HG03558 (cell line): ENCODE measurements around the gene ANKRD44.
A peak's percentile ranks its signal among the peaks of the same experiment; 100 is the strongest.

Experiments used
- ATAC-seq: cut with Tn5 transposase; IDR thresholded peaks from one replicate; pipeline ENCODE4 v1.9.1; 2021; ENCODE audit warnings: moderate number of reproducible peaks; ENCODE audit not compliant: unreplicated experiment; ENCODE audit errors: extremely low read depth

Gene ANKRD44

DNA sequence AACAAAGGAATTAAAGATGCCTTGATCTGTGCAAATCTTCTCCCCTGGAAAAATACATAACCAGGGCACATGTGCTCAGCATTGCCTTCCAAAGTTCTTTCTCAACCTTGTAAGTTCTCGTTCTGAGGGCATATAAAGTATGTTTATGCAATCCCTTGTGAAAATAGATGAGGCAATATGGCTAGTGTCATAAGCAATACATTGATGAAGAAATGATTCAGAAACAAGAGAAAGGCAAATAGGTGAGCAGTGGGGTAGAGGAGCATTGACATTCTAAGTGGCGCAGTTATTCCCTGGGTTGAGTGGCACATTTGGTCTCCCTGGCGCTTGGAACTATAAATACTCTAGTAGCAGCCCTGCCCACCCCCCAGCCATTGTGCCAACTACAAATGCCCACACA is 326.6 kb downstream of the ANKRD44 start:
- ATAC-seq = no peak

DNA sequence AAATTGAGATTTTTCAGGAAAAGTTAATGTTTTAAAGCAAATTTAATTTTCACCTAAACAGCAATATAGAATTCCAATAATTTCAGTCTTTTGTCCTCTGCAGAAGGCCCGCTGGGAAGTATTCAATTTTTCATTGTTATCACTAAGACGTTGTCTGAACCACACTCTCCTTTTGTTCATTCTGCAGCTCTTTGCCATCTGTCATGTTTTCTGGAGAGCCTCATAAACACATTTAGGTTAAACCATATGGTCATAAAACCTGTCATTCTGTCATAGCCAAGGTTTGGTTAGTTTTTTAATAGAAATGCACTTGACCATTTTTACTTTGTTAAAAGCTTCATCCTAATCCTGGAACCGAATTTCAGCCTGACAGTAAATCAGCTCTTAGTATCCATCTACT is 330.1 kb downstream of the ANKRD44 start:
- ATAC-seq = no peak

DNA sequence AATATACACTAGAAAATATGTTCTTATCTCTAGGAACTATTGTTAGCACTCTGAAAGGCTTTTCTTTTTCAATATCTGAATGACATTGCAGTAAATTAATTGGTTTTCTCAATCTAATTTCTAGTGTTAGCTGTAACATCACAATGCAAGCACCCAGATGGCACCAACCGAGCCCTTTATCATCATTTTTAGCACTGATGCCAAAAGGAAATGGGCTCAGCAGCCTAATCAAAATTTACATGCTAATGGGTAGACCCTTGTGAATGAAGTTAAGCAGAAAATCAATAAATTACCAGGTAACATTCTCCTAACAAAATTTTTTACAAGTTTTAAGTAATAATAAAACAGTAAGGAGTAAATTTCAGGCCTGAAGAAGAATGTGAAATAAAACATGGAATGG is 330.6 kb downstream of the ANKRD44 start:
- ATAC-seq = no peak

DNA sequence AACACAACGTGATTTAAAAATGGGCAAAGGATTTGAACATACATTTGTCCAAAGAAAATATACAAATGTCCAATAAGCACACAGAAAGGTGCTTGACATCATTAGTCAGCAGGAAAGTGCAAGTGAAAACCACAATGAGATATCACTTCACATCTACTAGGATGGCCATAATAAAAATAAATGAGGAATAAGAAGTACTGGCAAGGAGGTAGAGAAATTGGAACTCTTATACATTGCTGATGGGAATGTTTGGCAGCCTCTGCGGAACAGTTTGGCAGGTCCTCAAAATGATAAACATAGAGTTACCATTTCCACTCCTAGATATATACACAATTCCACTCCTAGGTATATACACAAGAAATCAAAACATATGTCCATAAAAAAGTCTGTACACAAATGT is 333.1 kb downstream of the ANKRD44 start:
- ATAC-seq = no peak

DNA sequence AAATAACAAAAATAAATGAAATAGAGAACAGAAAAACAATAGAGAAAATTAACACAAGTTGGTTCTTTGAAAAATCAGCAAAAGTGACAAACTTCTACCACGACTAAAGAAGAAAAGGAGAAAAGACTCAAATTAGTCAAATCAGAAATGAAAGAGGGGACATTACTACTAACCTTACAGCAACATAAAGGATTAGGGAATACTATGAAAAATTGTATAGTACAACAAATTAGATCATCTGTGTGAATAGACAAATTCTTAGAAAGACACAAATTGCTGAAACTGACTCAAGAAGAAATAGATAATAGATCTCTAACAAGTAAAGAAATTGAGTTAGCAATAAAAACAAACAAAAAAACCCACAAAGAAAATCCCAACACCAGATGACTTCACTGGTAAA is 335.6 kb downstream of the ANKRD44 start:
- ATAC-seq = no peak

DNA sequence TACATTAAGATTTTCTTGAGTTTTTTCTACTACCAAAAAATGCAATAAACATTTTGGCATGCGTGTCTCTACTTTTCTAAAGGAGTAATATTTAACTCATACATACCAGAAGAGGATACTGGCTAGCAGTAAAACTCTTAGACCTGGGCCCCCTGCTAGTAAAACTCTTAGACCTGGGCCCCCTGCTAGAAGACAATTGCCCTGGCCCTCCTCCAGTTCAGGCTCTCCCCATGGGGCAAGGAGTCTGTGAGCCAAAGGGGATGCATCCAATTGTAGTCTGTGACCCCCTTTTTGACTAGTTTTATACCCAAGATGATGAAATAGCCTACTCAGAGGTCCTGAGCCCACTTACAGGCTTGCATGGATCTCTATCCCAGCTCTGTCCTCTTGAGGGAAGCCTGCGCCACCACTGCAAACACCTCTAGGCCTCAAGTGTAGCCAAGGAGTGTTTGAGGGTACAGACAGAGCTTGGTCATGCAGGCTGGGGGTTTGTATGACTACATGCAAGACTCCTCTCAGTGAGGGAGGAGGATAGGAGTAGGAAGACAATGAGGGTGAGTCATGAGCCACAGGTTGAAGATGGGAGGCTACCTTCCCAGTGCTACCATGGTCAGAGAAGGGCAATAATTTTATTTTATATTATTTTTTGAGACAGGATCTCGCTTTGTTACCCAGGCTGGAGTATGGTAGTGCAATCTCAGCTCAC is 338.9 kb downstream of the ANKRD44 start:
- ATAC-seq = no peak

DNA sequence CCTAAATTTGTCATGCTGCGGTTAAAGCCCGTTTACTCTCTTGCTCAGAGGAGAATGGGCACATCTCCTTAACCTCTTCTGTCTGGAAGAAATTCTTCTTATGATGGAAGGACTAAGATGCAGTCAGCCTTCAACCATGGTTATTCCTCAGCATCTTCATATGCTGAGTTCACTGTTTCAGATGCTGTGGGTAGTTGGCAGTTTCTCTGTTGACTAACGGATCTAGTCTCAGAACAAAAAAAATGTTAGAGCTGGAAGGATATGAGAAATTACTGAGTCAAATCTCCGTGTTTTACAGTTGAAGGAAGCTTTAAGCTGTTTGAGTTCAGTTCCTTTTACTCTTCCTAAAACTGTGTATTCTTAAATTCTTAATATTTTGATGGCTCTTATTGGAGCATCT is 340.5 kb downstream of the ANKRD44 start:
- ATAC-seq = no peak

DNA sequence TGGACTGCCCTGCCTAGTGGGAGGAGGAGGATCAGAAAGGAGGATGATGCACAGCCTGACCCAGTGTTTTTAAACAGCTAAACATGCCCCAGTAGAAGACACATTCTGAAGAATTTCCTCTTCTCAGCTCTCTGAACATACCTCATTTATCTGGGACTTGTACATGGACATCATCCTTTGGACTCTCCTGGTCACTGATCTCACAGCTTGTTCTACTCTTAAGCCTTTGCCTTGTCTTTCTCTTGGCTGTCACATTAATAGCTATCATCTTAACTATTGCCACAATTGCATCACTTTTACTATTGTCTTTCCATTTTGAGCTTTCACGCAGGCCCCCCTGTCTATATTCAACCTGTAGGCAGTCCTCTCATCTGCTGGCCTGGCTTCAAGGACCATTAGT is 342.1 kb downstream of the ANKRD44 start:
- ATAC-seq = no peak

DNA sequence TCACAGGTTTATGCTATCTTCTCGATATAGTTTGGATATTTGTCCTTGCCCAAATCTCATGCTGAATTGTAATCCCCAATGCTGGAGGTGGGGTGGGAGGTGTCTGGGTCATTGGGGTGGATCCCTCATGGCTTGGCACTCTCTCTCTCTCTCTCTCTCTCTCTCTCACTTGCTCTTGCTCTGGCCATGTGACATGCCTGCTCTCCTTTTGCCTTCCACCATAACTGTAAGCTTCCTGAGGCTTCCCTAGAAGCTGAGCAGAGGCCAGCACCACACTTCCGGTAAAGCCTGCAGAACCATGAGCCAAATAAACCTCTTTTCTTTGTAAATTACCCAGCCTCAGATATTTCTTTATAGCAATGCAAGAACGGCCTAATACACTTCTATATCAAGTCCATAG is 342.8 kb downstream of the ANKRD44 start:
- no peak for ATAC-seq

DNA sequence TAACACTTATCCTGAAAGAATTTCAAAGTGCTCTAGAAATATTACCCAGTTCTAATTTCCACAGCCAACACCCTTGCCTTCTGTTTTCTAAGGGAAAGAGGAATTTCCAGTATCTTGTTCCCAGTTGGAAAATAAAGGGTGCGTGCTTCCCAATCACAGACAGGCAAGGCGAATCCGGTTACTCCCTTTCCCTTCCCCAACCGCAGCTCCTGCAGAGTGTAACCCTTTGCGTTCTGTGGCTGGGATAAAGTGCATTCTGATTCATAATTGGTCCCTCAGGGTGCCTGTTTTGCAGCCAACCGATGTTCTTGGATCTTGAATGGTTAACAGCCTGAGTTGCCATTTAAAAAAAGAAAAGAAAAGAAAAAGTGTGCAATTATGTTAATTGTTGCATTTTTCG is 343.5 kb downstream of the ANKRD44 start:
- ATAC-seq = no peak

DNA sequence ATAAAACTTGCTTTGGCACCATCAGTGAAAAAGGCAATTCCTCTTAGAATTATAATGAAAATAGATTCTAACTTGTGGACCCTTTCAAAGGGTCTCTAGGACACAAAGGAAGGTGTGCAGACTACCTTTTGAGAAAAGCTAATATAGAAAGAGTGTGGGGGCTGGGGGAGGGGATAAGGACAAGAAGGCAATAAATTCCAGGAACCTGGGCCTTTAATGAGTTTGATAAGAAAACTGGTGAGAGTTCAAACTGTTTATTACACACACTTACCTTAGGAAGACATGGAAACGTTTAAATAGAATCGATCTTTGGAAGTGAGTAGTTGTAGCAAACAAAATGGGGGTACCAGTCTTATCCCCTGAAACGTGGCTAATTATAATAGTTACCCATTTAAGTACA is 344.5 kb downstream of the ANKRD44 start:
- ATAC-seq = no peak

DNA sequence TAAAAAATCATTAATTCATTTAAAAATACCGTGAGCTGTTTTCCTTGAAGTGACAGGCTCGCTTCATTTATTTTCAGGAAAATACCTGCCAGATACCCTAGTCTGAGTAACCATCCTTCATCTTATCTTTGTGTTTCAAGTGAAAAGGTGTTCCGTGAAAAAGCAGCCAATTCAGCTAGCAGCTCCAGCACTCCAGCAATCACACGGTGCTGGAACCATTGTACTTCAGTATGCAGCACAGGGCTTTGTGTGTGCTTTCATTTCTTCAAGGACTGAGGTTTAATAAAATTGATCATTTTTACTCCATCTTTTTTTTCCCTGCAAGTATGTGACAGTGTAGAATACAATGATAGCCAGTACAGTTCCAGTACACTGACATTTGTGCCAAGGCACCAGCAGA is 344.9 kb downstream of the ANKRD44 start:
- no peak for ATAC-seq

DNA sequence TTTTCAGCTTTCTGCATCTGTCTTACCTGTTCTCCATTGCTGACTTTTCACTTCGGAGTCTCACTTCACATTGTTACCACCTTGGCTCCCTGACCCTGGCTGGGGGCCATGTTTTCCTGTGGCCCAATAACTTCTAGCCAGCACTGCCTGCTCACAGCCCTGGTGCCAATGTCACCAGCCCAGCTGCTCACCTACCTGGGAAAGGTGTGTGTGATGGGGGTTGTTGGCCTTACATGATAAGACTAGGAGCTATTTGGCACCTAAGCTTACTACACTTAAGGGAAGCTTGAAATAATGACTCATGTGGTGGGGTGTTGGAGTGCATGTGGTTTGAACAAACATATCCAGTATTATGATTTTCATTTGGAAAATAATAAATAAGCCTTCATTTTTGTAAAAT is 346.6 kb downstream of the ANKRD44 start:
- ATAC-seq = no peak

DNA sequence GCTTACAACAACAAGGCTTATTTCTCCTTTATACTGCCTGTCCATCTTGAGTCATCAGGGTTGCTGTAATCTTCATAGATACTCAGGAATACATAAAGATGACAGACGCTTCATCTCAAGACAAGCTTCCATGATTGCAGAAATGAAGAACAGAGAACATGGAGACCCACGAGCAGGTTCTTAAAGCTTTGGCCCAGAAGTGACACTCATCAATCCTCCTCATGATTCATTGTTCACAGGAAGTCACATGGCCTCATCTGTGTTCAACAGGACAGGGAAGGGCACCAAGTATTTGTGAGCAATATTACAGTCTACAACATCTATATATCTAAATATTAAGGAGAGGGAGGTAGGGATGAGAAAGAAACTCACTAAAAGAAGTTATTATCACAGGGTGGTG is 347.5 kb downstream of the ANKRD44 start:
- ATAC-seq = no peak

DNA sequence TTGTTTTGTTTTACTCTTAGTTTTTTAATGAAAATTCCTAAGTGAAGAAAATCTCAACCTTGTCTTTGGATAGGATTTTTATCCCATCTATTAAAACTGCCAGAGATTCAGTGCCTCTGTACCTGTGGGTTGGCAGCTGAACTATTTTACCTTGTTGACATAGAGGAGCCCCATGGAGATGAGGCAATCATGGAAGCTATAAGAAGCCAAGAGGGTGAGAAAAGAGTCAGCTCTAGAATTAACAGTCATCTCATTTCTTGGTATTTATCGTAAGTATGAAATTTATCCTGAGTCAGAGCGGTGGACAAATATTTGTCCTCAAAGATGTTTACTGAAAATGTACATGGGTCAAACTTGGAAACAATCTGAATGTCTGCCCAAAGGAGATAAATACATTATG is 348.3 kb downstream of the ANKRD44 start:
- no peak for ATAC-seq

DNA sequence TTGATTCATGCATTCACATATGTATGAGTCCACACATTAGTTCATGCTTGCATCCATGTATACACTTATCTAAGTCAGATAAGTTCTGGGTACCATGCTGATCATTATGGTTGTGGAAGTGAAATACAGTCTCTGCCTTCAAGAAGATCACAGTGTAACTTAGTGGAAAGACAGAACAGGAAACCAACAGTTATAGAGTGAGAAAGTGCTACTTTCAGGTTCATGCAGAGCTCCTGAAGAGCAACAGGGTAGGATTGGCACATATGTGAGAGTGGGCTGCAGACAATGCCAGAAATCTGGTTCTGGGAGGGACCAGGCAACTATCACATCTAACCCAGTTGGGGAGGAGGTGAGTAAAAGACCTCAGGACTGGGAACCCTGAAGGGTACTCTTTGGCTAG is 348.7 kb downstream of the ANKRD44 start:
- ATAC-seq = peak; percentile 99

DNA sequence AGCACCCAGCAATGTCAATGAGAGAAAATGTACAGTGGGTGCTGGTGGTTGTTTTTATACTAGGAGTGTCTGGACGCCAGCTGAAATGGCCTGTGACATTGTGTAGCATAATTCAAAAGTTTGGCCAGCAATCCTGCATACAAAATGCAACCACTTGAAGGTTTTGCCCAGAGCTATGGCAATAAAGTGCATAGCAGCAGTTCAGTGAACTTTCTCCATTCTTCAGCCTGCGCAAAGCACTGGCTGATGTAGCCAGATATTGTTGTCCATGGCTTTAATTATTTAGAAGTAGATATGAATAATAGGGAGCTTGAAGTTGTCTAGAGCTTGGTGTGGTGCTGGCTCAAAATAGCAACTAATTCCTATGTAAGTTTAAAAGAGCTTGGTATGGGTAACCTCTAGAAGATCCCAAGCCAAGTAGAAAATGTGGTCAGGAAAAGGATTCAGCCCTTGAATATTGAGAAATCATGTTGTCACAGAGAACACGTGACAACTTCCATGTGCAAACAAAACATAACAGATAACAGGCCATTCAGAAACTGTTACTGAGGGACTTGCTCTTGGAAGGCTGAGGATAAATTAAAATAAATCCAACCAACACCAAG is 350.7 kb downstream of the ANKRD44 start:
- no peak for ATAC-seq

DNA sequence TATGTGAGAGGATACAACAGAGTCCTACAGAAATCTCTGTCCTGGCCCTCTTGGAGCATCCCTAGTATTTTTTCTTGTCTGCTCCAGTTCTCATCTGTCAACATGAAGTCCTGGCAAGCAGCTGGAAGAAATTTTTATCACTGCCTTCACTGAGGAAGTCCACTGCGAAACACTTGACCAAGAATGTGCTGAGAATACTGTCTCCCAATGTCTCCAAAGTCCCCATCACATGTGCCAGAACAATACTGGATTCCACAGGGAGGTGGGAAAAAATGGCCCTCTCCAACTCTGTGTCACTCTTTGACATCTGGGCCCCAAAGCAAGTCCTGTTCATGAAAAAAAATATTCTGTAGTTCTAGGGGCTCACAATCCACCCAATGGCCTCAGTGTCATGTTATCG is 351.3 kb downstream of the ANKRD44 start:
- no peak for ATAC-seq

DNA sequence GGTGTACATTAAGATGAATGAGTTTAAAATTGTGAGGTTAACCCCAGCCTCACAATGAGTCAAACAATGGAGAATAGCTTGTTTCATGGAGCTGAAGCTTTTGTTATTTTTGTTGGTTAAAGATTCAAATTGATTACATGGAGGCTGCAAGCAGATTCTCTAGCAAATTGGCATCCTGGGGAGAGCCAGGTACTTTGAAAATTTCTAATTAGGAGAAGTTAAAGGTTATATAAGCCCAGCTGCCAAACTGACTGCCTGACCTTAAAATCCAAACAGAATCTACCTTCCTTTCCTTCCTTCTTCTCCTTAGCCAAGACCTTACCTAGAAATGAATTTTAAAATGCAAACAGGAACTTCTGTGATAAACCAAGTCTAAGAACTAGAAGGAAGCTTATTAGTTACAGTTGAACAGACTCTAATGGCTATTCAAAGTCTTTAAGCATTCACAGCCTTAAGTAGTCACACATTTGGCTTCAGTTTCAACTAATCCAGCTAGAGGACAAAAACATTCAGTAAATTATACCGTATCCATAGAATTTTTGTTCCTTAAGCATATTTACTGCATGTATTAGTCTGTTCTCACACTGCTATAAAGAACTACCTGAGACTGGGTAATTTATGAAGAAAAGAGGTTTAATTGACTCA is 352.6 kb downstream of the ANKRD44 start:
- ATAC-seq = no peak

DNA sequence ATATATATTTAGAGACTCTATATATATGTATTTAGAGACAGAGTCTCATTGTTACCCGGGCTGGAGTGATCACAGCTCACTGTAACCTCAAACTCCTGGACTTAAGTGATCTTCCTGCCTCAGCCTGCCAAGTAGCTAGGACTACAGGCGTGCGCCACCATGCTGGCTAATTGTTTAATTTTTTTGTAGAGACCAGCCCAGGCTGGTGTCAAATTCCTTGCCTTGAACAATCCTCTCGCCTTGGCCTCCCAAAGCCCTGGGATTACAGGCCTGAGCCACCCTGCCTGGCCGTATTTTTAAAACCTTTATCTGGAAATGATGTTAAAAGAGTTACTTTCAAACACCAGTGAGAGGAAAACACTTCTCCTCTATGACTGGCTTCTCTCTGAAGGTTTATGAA is 353.1 kb downstream of the ANKRD44 start:
- no peak for ATAC-seq

DNA sequence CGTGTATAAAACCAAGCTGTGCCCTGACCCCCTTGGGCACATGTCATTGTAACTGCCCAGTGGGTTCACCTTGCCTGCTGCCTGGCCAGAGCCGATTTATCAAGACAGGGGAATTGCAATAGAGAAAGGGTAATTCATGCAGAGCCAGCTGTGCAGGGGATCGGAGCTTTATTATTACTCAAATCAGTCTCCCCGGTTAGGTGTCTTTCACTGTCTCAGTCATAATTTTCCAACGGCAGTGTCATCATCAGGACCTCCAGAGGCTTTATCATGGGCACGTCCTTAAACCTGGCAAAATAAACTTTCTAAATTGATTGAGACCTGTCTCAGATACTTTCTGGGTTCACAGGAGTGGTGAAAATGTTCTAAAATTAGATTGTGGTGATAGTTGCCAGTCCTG is 354.5 kb downstream of the ANKRD44 start:
- no peak for ATAC-seq

DNA sequence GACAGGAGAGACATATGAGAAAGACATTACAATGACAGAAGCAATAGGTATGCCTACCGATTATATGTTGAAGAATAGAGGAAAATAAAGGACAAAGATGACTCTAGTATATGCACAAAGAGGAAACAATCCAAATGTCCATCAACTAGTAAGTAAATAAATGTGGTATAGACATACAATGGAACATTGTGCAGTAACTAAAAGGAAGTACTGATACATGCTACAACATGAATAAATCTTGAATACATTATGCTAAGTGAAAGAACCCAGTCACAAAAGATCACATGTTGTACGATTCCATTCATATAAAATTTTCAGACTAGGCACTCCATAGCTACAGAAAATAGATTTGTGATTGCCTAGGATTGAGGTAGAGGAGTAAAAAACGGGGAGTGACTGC is 355.5 kb downstream of the ANKRD44 start:
- no peak for ATAC-seq
